Epithelial cell of proximal tubule (primary cell): ENCODE data around the gene CEP63. TPM values are rescaled to one million over a fixed set of nuclear protein-coding genes. Genes with fewer than 3 reads are reported as not detected.
"Not testable (repeated sequence)": the region's sequence is repeated elsewhere in the genome, so short reads cannot be mapped to it uniquely, and the experiment has no call there.

ENCODE experiments used
- DNase-seq: peaks from one replicate; pipeline ENCODE4 v3.0.0-alpha.2; 2011; ENCODE audit warnings: low read depth
- H3K4me3 ChIP-seq: 2 replicates; pipeline ENCODE4 v1.5.1; 2011; ENCODE audit warnings: low read depth, mild to moderate bottlenecking, low read length
- total RNA-seq: library from RNA; depleted of rRNA; stranded (reverse); fragments of >200 nt; gene quantifications from 2 replicates; pipeline ENCODE4 v1.2.3, GENCODE V29; 2015
- TF ChIP-seq, protein P1 (sequence below): conservative IDR thresholded peaks from 2 replicates; pipeline ENCODE4 v1.5.1; 2012; ENCODE audit warnings: low read depth, mild to moderate bottlenecking, low read length

CEP63 gene
- total RNA-seq, 1 donor from 2014 or later = 21.4 TPM

DNA sequence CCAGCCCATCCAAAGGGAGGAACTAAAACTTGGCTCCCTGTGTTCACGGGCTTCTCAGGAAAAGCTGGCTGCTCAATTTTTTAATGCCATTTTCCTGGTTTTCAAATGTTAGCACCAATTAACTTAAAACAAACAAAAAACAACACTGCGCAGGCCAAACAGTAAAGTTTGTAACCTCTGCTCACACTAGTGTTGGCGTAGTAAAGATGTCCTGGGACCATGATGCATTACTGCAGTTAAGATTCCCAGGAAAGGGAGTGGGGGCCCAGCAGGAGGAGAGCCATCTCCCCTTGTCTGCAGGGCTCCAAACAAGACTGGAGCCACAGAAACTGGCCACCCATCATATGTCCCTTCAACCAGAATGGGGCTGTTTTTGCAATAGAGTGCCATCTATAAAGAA is 91.0 kb downstream of the CEP63 start:
- H3K4me3 ChIP-seq = no peak overlapping the region
- no peak for DNase-seq
- TF ChIP-seq, protein P1, sequence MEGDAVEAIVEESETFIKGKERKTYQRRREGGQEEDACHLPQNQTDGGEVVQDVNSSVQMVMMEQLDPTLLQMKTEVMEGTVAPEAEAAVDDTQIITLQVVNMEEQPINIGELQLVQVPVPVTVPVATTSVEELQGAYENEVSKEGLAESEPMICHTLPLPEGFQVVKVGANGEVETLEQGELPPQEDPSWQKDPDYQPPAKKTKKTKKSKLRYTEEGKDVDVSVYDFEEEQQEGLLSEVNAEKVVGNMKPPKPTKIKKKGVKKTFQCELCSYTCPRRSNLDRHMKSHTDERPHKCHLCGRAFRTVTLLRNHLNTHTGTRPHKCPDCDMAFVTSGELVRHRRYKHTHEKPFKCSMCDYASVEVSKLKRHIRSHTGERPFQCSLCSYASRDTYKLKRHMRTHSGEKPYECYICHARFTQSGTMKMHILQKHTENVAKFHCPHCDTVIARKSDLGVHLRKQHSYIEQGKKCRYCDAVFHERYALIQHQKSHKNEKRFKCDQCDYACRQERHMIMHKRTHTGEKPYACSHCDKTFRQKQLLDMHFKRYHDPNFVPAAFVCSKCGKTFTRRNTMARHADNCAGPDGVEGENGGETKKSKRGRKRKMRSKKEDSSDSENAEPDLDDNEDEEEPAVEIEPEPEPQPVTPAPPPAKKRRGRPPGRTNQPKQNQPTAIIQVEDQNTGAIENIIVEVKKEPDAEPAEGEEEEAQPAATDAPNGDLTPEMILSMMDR = no peak

DNA sequence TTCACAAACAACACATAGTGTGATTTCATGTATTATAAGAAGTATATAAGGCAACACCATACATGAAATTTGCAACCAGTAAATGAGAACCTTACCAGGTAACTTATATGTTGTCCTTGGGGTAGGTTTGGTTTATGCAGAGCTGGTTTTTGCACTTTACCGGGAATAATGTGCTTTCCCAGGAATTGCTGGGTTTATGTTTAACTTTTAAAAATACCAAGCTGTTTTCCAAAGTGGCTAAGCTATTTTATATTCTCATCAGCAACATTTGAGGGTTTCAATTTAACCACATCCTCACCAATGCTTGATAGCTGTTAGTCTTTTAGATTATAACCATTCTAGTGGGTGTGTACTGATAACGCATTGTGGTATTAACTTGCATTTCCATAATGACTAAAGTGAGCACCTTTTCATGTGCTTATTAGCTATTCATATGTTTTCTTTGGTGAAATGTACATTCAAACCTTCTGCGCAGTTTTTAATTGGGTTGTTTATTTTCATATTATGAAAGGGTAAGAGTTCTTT is 93.3 kb downstream of the CEP63 start:
- H3K4me3 ChIP-seq = no peak overlapping the region
- no peak for DNase-seq
- TF ChIP-seq, protein P1 = no peak

DNA sequence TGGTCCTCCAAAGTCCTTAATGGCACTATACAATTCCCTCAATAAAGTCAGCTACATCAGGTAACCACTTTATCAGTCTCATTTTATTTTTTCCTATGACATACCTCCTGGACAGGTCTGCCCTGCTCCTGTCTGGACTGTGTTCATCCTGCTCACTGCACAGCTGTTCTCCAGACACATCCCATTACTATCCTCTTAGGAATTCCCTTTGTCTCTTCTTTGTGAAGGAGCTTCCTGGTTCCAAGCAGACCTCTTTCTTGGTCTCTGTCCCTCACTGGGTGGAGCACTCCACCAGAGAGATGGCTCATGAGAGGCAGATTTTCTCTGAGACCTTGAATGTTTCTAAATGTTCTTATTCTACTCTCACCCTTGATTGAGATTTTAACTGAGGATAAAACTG is 104.9 kb downstream of the CEP63 start:
- no peak for DNase-seq
- no peak overlapping the region for H3K4me3 ChIP-seq
- TF ChIP-seq, protein P1 = no peak

GRCh38 chr3:134592806-134593205 is 106.9 kb downstream of the CEP63 start:
- TF ChIP-seq, protein P1 = no peak

GRCh38 chr3:134594331-134594741 is 108.5 kb downstream of the CEP63 start:
- H3K4me3 ChIP-seq = no peak overlapping the region
- no peak for DNase-seq
- TF ChIP-seq, protein P1 = no peak

More at GRCh38 chr3:134592806-134593205, 106.9 kb downstream of the CEP63 start:
- no peak overlapping the region for H3K4me3 ChIP-seq
- DNase-seq = no peak

- not testable (repeated sequence) for H3K4me3 ChIP-seq, DNase-seq
These were observed 109.1 kb downstream of the CEP63 start for GRCh38 chr3:134594986-134595385.

DNA sequence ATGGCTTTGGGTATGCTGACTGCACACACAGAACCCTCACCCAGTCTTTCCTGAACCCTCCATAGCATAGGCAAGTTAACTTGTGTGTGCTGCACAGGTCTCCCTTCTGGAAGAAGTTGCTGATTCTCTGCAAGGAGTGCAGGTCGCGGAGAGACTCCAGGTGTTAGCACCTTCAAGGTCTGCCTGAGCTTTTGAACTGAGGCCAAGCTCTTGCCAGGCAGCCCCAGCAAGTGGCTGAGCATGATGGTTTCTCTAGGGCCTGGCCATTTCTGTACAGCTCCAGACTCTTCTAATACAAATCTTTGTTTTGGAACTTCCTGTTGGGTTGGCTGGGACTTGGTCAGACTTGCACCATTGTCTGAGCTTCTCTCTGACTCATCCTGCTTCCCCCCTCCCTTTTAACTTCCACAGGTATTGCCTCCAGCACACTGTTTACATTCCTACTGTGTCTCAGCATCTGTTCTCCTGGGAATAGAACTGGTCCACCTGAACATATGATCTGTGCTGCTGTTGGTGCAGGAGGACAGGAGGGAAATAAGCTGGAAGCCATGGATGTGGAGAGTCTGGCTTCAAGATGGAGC is 111.6 kb downstream of the CEP63 start:
- DNase-seq = no peak
- TF ChIP-seq, protein P1 = no peak
- no peak overlapping the region for H3K4me3 ChIP-seq
